ENCODE results near the gene PIMREG. TPM values are rescaled to one million over a fixed set of nuclear protein-coding genes. Genes with fewer than 3 reads are reported as not detected.

PIMREG gene
- total RNA-seq, 6 donors from 2014 or later: 0.67 to 1.3 (median 0.77) TPM; not detected in 2

DNA sequence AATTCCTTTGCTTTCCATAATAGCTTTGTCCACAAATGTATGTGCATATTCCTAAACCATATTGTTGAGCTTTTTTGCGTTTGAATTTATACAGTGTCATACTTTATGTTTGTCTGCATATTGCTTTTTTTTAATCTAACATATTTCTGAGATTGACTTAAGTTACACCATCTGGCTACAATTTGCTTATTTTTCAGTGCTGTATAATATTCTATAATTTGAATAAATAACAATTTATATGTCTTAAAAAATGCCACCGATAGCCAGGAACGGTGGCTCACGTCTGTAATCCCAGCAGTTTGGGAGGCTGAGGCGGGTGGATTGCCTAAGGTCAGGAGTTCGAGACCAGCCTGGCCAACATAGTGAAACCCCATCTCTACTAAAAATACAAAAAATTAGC lies 1.5 kb upstream of the PIMREG start:
- ATAC-seq (ENCODE audit: low FRiP score in 2 of 2) (no peak), DNase-seq (no peak)
- Histone ChIP-seq H3K9me3 (no peaks in the 10 kb centered on the region), H3K27ac (no peak overlapping the region), H3K27me3 (no peaks in the 10 kb centered on the region), H3K36me3 (no peaks in the 10 kb centered on the region), H3K4me3 (no peak overlapping the region), H3K4me1 (peaks cover 15 to 22% (median 17%) of the 10 kb centered on the region in 4 donors)
- TF ChIP-seq, protein P1, sequence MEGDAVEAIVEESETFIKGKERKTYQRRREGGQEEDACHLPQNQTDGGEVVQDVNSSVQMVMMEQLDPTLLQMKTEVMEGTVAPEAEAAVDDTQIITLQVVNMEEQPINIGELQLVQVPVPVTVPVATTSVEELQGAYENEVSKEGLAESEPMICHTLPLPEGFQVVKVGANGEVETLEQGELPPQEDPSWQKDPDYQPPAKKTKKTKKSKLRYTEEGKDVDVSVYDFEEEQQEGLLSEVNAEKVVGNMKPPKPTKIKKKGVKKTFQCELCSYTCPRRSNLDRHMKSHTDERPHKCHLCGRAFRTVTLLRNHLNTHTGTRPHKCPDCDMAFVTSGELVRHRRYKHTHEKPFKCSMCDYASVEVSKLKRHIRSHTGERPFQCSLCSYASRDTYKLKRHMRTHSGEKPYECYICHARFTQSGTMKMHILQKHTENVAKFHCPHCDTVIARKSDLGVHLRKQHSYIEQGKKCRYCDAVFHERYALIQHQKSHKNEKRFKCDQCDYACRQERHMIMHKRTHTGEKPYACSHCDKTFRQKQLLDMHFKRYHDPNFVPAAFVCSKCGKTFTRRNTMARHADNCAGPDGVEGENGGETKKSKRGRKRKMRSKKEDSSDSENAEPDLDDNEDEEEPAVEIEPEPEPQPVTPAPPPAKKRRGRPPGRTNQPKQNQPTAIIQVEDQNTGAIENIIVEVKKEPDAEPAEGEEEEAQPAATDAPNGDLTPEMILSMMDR (IDR thresholded peaks at IDR 0.05): no peak
- TF ChIP-seq POLR2A (IDR thresholded peaks at IDR 0.05) (no peak), POLR2AphosphoS5 (IDR thresholded peaks at IDR 0.05) (no peak), EP300 (IDR thresholded peaks at IDR 0.05) (no peak)
- 73 to 79% methylated on average over 6 of the region's 6 CpGs for WGBS, 2 donors

DNA sequence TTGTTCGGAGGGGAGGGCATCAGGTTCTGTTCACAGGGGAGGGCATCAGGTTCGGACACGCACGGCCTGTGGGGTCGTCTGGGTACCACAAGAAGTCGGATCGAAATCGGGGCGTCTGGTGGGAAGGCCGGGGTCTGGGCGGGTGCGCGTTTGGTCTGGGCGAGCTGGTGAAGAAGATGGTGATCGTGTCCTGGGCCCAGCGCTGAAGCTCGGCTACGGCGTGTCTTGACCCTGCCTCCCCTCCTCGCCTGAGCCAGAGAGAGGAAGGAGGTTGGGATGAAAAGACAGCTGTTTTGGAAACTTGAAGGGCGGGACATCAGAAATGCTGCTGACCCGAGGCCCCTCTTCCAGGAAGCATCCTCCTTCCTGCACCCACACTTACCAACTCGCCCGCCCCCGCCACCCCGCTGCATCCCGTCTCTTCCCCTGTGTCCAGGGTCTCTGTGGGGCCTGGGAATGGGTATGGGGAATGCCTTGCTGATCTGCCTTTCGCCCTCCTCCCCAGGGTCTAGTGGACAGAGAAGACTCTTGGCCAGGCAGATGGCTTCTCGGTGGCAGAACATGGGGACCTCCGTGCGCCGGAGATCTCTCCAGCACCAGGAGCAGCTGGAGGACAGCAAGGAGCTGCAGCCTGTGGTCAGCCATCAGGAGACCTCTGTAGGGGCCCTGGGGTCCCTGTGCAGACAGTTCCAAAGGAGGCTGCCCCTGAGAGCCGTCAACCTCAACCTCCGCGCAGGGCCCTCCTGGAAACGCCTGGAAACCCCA lies 498 bp downstream of the PIMREG start:
- 32 to 35% methylated on average over 31 to 36 of the region's 36 CpGs for WGBS, 2 donors
- Histone ChIP-seq H3K27ac (no peak overlapping the region), H3K27me3 (no peaks in the 10 kb centered on the region), H3K9me3 (no peaks in the 10 kb centered on the region), H3K4me1 (peaks cover 15 to 22% (median 17%) of the 10 kb centered on the region in 4 donors), H3K36me3 (no peaks in the 10 kb centered on the region), H3K4me3 (peak overlapping the region; percentile 5 to 63 (median 56))
- DNase-seq (peak in 1 of 2 donors; percentile 81), ATAC-seq (ENCODE audit: low FRiP score in 2 of 2) (no peak)
- TF ChIP-seq POLR2A (IDR thresholded peaks at IDR 0.05): no peak
- no peak for TF ChIP-seq EP300 (IDR thresholded peaks at IDR 0.05)
- no peak for TF ChIP-seq POLR2AphosphoS5 (IDR thresholded peaks at IDR 0.05)
- TF ChIP-seq, protein P1 (IDR thresholded peaks at IDR 0.05): no peak

DNA sequence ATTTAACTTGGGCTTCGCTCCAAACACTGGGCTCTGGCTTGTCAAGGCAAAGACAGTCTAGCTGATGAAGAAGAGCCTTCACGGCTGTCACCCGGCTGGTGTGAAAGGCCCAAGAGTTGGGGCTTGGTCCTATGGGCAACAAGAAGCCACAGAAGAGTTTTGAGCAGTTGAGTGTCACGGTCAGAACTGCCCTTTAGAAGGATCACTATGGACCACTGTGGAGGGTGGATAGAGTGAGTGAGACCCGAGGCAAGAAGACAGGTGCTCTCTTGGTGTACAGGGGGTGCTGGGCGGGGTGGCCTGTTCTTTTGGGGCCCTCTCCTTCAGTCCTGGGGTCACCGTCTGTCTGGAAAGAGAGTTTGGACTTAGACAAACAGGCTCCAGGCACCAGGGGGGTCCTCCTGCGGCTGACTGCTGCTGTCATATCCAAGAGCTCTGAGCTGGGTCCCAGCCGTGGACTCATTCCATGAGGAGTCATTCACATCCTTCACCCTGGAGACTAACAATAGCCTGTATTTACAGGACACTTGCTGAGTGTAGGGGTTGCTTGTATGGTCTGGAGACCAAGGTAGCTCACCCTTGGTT lies 2.4 kb downstream of the PIMREG start:
- no peak for DNase-seq

DNA sequence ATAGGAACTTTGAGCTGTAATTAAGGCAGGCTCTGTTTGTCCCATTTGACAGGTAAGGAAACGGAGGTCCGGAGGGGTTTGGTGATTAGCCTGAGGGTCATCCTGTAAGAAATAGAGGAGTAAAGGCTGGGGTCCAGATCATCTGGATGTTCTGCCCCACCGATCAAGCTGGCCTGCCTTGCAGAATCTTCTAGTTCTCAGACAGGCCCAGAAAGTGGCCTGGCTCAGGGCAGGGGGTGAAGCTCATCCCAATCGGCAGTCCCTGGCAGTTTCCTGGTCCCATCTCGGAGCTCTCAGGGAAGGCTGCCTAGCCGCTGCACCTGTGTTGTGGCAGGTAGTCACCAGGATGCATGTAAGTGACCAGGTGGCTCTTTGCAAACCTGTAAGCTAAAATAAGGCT lies 4.2 kb downstream of the PIMREG start:
- Histone ChIP-seq H3K27me3 (no peaks in the 10 kb centered on the region), H3K4me3 (no peak overlapping the region), H3K36me3 (no peaks in the 10 kb centered on the region)

More for the DNA sequence above, 2.4 kb downstream of the PIMREG start:
- 82 to 91% methylated on average over 8 to 9 of the region's 9 CpGs for WGBS, 2 donors
- TF ChIP-seq, protein P1 (IDR thresholded peaks at IDR 0.05): no peak
- Histone ChIP-seq H3K27ac (no peak overlapping the region), H3K36me3 (no peaks in the 10 kb centered on the region), H3K4me3 (no peak overlapping the region), H3K27me3 (no peaks in the 10 kb centered on the region), H3K4me1 (peaks cover 15 to 22% (median 17%) of the 10 kb centered on the region in 4 donors), H3K9me3 (no peaks in the 10 kb centered on the region)
- ATAC-seq (ENCODE audit: low FRiP score in 2 of 2): no peak

More for the DNA sequence above, 4.2 kb downstream of the PIMREG start:
- no peaks in the 10 kb centered on the region for H3K9me3 ChIP-seq
- WGBS, 2 donors: 93 to 95% methylated on average over 5 to 6 of the region's 6 CpGs
- TF ChIP-seq, protein P1 (IDR thresholded peaks at IDR 0.05): no peak
- TF ChIP-seq POLR2AphosphoS5 (IDR thresholded peaks at IDR 0.05) (no peak), POLR2A (IDR thresholded peaks at IDR 0.05) (no peak), EP300 (IDR thresholded peaks at IDR 0.05) (no peak)
- no peak for ATAC-seq (ENCODE audit: low FRiP score in 2 of 2)
- H3K4me1 ChIP-seq: peaks cover 11 to 16% (median 14%) of the 10 kb centered on the region in 4 donors
- no peak for DNase-seq
- H3K27ac ChIP-seq: no peak overlapping the region
